HTR-8/SVneo (cell line): ENCODE results near the gene ENOX1.
A peak's percentile ranks its signal among the peaks of the same experiment; 100 is the strongest.

Experiments
- DNase-seq: peaks from one replicate; pipeline ENCODE4 v3.0.0; 2011; ENCODE audit warnings: low spot score, mixed read lengths; ENCODE audit not compliant: insufficient read length
- FAIRE-seq: peaks from 2 replicates; lab custom pipeline; 2011; peaks lifted over from hg19 to GRCh38; lab: Jason Lieb, UNC

Gene ENOX1

DNA sequence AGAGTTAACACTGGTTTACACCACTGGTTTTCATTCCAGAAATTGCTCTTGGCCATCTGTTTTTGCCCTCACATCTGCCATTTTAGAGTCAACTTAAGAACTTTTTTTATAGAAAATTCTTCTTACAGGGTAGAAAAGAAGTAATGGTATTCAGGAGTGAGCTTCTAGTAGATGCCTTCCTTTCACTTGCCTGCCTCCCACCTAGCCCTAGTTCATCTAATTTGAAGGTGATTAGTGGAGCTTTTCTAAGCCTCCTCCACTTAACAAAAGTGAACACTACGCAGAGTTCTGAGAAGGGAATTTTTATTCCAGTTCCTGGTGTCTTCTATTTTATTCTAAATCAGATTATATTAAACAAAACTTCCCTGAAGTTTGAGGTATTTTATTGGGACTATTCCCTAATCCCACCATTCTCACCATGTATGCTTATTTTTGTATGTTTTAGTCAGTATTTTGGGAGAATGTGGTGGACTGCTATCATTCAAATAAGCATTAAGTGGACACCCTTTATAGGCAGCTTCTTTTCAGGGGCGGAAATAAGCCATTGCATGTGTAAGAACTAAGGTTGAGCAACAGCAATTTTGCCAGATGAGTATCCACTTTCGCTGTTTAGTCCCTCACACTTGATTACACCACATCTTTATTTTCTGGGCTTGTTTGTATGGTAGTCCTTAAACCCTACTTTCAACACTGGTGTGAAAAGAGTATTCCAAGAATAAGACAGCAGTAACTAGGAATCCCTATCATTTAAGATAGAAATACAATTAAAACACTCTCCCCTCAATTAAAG, 156.9 kb downstream of the ENOX1 start:
- DNase-seq = no peak
- no peak for FAIRE-seq

DNA sequence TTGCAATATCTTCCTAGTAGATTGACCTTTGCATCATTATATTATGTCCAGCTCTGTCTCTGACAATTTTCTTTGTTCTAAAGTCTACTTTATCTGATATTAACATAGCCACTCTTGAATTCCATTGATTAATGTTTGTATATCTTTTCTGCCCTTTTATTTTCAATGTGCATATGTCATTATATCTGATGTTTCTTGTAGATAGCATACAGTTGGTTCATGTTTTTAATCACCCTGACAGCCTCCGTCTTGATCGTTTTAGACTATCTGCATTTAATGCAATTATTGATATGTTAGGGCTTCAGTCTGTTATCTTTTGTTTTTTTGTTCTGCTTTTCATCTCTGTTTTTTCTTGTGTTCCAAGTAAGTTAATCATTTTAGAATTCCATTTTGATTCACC, 159.8 kb downstream of the ENOX1 start:
- DNase-seq = no peak
- FAIRE-seq = no peak

DNA sequence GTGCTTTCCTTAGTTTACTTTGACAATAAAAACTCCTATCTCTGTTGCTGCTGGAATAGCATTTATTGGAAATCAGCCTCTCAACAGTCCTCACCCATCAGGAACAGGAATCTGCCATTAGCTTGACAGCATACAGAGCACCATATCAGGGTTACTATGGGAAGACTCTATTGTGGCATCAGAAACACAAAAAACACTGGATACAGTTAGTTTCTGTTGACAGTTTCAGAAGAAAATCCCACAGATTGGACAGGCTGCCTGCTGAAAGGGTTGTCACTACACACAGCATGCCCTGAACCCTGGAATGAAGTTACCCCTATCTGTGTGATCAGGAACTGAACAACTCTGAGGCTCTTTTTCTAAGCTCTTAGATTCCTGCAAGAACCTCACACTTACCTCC, 172.7 kb downstream of the ENOX1 start:
- DNase-seq (no peak), FAIRE-seq (no peak)

DNA sequence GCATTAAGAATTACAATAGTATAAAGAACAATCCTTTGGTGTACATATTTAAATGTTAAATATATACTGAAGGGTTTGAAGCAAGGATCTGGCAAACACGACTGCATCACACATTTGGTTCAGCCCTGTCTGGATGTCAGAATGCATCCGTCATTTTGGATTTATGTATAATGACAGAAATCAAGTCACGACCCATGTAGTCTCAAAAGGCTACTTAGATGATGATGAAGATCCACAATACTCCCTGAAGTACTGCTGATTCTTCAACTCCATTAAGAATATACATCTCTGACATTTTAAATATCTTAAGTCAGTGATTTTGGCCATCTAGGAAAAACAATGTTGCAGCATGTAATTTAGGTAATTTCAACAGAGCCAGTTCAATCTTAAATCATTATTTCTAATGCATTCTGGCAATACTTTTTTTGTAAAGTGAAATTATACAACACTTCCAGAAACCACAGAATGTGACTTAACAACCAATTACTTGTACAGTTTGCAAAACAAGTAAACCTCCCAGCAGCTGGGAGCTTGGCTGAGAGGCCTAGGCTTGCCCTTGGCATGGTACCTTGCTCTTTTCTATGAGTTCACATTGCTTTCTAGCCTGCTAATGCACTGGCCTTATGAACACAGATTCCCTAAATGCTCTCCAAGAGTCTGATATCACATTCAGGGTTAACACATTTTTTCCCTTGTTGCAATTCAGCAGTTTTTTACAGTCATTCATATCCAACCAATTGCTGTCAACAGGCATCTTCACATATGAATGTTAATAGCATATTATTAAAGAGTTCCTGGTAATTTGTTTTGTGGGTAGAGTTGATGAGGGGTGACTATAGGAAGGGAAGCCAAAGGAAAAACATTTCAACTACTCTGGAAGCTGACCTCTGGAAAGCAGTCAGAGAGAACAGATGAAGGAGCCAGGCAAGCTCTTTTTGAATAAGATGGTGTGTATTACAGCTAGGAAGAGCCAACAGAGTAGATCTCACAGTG, 175.2 kb downstream of the ENOX1 start:
- no peak for FAIRE-seq

DNA sequence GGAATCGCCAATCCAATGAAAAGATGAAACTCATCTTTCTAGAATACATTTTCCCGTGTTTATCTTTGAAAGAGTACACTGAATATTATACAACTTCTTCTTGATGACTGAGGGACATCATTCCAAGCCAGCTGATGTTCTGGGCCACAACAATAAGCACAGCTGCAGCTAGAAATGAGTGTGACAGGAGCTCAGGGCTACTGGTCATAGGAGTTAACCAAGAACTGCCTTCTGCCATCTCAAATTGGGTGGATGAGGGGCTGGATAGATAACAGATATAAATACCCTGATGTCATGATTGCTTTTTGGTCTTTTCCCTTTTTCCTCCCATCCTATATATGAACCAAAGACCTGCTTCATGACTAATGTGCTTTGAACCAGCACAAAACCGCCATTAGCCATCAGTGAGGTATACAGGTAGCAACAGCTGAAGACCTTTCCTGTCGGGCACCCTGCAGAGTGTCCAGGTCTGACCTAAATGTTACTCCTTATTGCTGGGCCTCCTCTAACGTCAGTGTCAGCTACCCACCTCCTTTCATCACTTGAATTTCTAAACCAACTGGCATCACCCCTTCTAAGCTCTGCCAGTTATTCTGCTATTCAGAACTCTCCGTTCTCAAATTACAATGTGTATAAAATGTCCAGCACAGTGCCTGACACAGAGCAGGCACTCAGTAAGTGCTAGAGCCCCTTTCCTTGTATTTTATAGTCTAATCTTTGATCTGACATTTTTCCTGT, 178.2 kb downstream of the ENOX1 start:
- DNase-seq (no peak), FAIRE-seq (no peak)

More for the DNA sequence above, 175.2 kb downstream of the ENOX1 start:
- DNase-seq = no peak

DNA sequence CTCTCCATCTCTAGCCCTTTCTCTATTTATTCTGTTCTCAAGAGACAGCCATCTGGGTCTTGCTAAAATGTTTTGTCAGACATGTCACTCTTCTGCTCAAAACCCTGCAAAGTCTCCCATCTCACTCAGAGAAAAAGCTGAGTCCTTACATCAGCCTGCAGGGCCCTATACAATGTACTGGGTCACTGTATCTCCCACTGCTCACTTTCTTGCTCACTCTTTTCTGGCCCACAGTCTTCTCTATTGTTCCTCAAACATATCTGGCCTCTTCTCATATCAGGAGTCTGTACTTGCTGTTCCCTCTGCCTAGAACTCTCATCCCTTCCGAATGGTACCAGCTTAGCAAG, 189.2 kb downstream of the ENOX1 start:
- FAIRE-seq (no peak), DNase-seq (no peak)

DNA sequence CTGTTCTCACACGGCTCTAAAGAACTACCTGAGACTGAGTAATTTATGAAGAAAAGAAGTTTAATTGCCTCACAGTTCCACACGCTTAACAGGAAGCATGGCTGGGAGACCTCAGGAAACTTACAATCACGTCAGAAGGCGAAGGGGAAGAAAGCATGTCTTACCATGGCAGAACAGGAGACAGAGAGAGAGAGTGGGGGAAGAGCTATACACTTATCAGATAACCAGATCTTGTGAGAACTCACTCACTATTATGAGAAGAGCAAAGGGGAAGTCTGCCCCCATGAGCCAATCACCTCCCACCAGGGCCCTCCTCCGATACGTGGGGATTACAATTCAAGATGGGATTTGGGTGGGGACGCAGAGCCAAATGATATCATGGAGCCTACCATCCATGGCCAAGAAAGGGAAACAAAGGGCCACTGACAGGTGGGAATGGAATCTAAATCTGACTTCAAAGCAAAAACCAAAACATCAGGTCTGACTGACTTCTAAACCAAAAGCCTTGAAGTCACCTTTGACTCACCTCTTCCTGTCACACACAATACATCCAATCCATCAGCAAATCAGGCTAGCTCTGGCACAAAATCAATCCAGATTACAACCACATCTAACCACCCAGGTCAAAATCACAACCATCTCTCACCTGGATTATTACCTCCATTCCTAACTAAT, 189.7 kb downstream of the ENOX1 start:
- FAIRE-seq = no peak
- DNase-seq = no peak

DNA sequence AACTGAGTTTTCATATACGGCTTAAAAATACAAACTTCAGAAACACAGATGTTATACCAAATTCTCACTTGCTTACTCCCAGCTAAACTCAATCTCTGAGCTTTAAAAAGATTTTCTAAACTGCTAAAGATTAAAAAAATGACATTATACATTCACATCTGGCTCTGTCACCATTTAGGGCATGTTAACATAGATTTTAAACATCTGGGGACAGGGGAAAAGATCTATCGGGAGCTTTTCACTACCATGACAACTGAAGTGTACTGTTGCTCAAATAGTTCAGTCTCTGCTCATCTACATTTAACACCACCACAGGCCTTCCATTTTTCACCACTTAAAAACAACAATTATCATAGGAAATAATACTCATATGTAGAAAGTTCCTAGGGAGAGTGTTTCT, 190.8 kb downstream of the ENOX1 start:
- no peak for FAIRE-seq
- DNase-seq = no peak

DNA sequence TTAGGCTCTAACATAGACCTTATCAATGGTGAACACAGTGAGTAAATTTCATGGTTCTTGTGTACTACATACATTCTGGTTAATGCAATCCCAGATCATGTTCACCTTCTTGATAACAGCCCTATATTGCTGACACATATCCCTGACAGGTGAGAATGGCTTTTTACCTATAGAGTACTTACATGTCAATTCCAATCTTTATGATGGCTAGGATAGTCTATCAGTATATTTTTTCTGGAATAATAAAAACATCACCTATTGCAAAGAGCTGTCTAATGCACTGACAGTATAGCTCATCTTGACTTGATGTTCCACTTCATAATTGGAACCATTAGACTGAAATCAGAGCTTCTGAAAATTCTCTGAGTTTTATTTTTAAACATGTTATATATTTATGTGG, 199.4 kb downstream of the ENOX1 start:
- no peak for DNase-seq
- FAIRE-seq = no peak

DNA sequence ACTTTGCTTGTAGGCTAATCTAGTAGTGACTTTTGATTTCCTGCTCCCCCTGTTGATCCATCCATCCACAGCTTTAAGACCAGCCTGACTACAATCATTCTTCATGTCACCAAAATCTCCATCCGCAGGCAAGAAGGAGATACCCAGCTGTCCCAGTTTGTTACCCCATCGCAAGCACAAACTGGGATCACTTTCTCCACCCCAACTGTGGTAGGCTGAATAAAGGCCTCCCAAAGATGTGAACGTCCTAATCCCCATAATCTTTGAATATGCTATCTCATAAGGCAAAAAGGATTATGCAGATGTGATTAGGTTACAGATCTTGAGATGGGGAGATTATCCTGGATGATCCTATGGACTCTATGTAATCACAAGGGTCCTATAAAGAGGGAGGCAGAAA, 202.0 kb downstream of the ENOX1 start:
- FAIRE-seq = no peak
- DNase-seq = no peak

DNA sequence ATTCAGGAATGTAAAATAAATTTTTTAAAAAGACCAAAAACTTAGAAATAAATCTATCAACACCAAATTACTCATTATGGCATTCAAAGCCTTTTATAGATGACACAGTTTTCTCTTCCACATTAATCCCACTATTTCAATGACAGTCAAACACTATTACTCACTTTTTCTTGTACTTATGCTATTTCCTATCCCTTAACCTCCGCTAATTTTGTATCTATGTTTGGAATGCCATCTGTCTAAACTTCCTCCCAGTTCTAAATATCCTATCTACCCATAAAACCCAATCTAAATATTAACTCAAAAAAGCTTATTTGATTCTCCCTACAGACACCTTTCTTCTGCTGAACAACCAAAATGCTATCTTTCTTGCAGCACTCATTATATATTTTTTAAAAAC, 203.5 kb downstream of the ENOX1 start:
- FAIRE-seq (no peak), DNase-seq (no peak)

DNA sequence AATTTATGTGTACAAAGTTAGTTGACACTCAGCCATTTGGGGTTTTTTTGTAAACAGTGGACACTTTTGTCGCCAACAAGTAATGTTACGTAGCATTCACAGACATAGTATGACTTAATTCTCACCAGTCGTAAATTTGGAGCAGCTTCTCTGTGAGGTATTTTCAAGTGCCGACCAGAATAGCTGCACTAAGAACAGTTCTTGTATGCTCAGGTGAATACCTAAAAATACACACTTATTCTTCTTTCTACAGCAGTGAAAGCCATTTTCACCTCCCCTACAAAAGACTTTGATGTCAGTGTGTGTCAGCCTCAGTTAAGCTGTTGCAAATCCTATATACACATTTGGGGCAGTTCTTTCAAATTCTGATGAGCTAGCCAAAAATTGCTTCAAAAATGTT, 206.5 kb downstream of the ENOX1 start:
- no peak for DNase-seq
- no peak for FAIRE-seq

DNA sequence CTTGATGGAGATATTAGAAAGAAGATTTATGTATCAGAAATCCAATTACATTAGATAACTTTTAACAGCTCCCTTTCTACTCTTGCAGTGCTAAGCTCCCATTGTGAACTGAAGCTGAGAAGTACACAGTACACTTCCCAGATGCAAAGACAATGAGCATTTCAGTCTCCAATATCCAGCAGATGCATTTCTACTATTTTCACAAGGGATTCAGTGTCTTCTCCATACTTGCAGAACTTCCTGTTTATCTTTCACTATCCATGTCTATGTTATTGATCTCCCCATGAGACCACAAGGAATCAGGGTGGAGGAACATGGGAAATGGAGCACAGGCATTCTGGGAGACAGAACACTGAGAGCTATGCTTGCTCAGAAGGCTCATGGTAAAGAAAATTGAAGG, 207.5 kb downstream of the ENOX1 start:
- DNase-seq = no peak
- no peak for FAIRE-seq

DNA sequence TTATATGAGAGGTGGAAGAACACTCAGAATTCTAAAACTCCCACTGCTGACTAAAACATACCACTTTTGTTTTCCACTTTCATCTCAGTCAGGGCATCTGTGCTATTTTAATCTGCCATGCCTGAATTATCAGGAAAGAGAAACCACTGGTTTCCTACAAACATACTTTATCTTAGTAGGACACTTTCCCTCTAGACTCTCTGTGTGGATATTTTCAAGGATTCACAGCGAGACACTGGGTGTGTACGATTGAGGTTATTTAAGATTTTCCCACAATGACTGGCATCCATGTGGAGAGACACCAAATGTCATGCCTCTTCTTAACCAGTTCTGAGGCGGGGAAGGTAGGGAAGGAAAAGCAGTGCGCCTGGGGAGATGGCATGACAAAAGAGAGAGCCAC, 212.2 kb downstream of the ENOX1 start:
- no peak for FAIRE-seq
- DNase-seq = no peak

DNA sequence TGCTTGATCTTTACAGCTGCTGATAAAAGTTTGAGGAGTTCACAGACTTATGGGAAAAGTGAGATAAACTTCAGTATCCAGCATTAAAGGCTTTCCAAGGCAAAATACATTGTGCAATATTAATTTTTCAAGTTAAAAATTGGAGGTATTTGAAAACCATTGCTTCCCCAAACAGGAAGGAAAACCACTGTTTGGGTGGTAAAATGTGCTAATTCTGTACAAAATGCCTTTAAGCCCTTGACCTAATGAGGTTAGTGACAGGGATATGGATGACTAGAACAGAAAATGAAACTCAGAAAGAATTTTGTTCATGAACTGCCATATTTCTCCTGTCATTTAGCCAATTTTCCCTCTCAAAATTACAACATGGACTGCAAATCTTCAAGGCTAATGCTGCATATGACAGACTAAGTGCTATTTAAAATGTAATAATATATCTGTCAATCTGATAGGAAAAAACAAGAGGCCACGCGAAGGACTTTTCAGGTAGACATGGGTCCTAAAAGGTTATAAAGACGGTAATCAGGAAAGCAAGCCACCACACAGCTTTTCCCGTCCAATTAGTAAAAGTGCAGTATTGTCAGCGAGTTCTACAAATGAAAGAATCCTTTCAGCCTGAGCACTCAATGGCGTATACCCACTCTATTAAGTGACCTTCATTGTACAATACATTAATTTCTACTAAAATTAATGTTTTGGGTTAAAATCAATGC, 212.8 kb downstream of the ENOX1 start:
- FAIRE-seq (no peak), DNase-seq (no peak)

DNA sequence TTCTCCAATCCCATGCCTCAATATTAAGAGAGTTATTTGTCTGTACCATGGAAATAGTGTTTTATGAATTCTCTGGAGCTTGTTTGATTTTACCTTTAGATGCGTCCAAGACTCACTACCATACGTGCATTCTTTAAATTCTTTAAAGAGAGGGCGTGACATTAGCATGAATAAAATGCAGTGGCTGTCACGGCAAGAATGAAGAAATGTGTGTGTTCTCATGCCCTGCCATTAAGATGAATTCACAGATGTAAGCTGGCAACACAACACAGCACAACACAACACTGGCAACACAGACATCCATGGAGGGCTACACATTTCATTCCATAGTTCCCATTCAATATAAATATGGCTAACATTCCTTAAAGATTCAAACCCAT, 213.4 kb downstream of the ENOX1 start:
- DNase-seq = peak; percentile 8
- FAIRE-seq = peak; percentile 69

DNA sequence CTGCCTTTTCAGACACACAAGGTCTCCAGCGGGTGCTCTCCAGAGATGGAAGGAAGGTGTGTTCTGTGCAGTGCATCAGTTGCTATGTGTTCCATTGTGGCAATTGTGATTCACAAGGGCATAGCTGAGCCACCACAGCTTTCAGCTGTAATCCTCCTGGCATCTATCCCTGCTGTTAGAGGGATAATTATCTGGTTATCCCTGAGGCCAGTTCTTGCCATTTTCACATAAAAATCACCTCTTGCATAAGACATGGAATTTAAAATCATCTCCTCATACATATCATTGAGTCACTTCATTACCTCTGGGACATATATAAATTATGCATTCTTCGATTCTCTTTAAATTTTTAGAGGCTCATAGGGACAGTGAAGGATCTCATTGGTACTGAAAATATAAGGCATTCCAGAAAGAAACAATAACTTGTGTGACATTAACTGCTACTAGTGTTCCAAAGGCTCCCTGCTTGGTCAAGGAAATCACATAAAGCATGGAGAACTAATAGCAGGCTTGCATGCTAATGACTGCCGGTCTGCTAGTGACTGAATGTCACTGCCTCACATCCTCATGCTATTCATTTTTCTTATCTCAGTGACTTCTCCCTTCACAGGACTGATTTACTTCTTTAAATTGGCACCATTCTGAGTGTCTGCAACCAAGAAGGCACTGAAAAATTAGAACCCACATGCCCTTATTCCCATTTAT, 214.0 kb downstream of the ENOX1 start:
- DNase-seq (peak; percentile 14), FAIRE-seq (no peak)

DNA sequence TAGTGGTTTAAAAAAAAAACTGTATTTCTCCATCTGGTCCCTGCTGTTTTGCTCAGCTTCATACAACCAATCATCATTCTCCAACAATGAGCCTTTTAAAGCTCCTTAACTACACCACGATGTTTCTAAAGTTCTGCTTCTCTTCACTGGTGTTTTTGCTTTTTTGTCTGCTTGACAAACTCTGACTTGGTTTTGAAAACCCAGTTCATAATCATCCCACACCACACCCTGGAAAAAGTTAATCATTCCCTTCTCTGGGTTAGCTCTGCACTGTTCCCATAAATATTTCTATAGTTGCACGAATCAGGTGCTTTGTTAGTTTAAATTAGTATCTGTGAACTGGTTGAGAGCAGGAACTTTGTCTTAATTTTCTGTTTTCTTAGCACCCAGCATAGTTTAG, 217.1 kb downstream of the ENOX1 start:
- no peak for DNase-seq
- no peak for FAIRE-seq

DNA sequence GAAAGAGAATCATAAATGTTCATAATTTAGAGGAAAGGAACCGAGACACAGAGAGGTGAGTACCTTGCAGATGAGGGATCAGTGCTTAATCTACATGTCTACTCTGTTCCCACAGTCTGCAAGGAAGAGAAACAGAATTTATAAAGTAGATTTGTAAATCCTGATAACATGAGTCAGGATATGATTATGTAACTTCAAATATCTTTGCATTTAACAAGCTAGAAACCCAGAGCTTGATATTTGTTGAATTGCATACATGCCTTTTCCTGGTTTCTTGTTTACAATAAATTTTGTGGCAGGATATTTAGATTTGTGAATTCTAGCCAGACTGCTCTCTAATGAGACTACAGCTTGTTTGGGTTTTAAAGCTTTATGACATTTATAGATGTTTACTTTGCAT, 219.2 kb downstream of the ENOX1 start:
- no peak for DNase-seq
- no peak for FAIRE-seq
